Measurements from ENCODE around the gene FAM13A.
"Not testable (repeated sequence)": the region's sequence is repeated elsewhere in the genome, so short reads cannot be mapped to it uniquely, and the experiment has no call there.

FAM13A gene

DNA sequence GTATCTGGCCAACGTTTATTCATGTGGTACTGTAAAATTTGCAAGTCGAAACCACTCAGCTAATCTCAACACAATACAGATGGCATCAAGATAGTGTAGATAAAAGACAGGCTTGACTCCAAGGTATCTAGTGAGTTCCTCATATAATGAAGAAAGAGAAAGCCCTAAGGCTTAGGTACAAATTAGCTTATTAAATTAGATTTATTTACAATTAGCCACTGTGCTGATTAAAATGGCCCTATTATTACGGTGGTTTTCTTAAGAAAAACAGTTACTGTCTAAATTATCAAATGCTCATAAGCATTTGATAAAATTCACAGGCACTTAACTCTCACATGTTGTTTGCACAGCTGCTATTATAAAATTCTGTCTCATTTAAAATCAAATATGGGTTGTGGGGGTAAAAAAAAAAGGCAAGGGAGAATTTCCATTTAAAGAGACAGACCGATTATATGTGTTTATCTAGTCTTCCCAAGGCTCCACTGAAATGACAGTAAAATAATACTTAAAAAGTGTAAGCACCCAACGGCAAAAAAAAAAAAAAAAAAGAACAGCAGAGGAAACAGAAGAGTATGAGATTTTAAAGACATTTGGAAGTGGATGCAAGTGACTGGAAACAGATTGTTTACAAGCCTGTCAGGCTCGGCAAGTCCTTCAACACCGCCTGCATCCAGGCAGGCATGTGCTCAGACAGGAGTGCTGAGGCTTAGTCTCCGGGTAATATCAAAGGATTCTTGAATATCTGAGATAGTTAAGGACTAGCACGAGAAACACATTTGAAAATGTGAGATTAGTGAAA is 55.1 kb downstream of the FAM13A start:
- in situ Hi-C loops (cut with MboI; ENCODE audit: low sequenced_read_pairs): loop anchor here (25.0 kb wide), 1 partner anchor 190 kb away; no protein-coding TSS in a partner anchor

DNA sequence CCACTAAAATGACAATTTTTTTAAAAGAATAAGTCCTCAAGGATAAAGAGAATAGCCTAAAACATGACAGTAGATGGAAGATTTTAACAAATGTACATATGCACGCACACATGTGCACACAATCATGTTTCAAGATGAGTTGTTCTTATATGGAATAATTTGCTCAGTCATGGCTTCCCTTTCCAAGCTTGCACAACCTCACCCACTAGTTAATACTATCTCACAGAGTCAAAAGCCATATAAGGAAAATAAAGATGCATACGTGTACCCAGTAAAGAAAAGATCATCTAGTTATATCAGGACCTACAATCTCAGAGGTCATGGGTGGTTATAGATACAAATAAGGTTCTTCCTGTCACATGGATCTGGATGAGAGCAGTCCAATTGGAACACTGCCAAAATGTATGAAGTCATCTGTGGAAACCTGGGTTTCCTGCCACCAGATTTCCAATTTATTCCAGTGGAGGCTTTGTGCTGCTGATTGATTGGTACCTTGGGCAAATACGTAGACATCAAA is 56.1 kb downstream of the FAM13A start:
- in situ Hi-C loops (cut with MboI; ENCODE audit: low sequenced_read_pairs): loop anchor here (25.0 kb wide), 1 partner anchor 189 kb away; no protein-coding TSS in a partner anchor

GRCh38 chr4:89000382-89000781 is 56.6 kb downstream of the FAM13A start:
- in situ Hi-C loops (cut with MboI; ENCODE audit: low sequenced_read_pairs): loop anchor here (25.0 kb wide), 1 partner anchor 188 kb away; no protein-coding TSS in a partner anchor

DNA sequence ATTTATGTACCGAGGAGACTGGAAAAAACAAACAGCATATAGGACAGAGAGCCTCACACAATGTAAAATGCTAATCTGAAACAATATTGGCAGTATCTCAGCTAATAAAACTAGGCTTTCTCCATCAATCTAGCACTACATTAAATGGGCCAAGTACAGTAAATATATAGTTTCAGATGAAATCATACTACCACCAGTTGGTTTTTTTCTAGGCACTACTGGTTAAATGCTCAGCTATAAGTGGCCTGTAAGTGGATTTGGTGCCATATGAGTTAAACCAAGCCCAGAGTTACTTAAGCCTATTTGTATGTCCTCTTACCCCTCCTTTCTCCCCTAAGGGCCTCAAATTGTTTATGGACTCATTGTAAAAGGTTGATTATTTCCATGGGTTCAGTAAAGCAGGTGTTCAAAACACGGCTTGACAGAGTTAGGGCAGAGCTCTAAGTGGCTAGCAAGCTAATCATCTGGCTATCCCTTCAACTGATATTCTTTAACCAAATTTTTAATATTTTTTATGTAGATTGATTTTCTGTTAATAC is 57.5 kb downstream of the FAM13A start:
- in situ Hi-C loops (cut with MboI; ENCODE audit: low sequenced_read_pairs): no loop called here

DNA sequence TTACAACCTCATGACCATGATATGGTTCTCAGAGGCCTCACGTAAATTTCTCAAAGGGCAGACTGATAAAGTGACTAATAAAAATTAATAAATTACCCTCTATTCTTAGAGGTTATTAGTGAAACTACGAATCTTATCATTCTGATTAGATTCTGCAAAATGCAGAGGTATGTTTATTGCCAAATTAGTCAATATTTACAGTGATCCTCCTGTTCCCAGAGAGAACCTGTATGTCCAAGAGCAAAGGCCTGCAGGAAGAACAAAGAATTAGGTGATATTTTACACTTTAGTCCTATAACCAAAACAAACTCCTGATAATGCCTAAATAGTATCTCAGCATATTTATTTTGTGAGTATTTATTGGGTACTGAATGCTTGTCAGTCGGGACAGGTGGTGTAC is 58.1 kb downstream of the FAM13A start:
- in situ Hi-C loops (cut with MboI; ENCODE audit: low sequenced_read_pairs): no loop called here

GRCh38 chr4:88998001-88998400 is 59.0 kb downstream of the FAM13A start:
- in situ Hi-C loops (cut with MboI; ENCODE audit: low sequenced_read_pairs): no loop called here

DNA sequence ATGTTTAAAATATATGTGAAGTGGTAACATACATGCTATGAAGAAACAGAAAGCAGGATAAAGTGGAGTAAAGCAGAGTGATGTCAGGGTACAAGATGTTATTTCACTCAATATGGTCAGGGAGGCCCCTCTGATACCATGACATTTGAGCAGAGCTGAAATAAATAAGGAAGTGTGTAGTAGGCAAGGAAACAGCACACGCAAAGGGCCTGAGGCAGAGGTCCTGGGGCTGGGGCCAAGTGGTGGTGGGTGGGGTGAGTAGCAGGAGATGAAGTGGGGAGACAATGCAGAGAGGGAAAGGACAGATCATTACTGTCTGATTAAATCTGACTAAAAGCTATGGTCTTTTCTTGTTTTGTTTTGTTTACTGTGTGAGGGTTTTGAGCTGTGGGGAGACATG is 61.1 kb downstream of the FAM13A start:
- in situ Hi-C loops (cut with MboI; ENCODE audit: low sequenced_read_pairs): no loop called here

DNA sequence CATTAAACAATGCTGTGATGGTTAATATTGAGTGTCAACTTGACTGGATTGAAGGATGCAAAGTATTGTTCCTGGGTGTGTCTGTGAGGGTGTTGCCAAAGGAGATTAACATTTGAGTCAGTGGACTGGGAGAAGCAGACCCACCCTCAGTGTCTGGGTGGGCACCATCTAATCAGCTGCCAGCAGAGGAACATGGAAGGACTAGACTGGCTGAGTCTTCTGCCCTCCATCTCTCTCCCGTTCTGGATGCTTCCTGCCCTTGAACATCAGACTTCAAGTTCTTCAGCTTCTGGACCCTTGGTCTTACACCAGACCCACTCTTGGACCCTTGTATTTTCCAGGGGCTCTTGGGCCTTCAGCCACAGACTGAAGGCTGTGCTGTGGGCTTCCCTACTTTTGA is 61.7 kb downstream of the FAM13A start:
- in situ Hi-C loops (cut with MboI; ENCODE audit: low sequenced_read_pairs): not testable (repeated sequence)

DNA sequence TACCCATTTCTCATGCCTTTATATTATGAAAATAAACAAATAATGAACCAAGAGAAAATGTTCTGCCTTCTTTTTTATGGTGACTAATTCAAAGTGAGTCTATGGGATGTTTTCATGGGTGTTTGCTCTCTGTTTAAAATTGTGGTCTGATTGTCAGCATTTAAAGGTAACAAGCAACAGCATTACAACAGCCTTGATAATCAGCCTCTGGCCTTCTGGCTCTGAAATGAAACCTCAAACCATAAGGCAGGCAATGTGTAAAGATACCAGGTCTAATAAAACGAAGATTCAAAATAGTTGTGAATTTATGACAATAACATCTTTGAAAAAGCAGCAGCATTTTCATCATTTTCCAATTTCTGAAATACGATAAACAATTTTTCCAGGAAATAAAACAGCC is 63.7 kb downstream of the FAM13A start:
- in situ Hi-C loops (cut with MboI; ENCODE audit: low sequenced_read_pairs): no loop called here

- in situ Hi-C loops (cut with MboI; ENCODE audit: low sequenced_read_pairs): no loop called here
Observed at GRCh38 chr4:88991746-88992145, 65.2 kb downstream of the FAM13A start.

DNA sequence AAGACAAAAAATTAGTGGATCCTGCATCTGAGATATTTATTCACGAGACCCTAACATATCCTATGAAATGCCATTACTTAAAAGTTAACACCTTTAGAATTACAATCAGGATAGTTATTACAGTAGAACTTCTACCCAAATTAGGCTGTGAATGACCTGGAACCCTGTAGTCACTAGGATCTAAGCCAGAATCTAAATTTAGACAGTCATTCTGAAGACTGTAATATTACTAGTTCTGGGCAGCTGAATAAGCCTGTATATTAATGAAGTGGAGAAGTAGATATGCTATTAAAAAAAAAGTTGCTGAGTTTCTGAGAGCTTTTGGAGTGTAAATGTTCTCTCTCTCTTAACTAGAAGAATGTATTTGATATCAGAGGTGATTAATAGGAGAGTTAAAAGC is 67.0 kb downstream of the FAM13A start:
- in situ Hi-C loops (cut with MboI; ENCODE audit: low sequenced_read_pairs): no loop called here

DNA sequence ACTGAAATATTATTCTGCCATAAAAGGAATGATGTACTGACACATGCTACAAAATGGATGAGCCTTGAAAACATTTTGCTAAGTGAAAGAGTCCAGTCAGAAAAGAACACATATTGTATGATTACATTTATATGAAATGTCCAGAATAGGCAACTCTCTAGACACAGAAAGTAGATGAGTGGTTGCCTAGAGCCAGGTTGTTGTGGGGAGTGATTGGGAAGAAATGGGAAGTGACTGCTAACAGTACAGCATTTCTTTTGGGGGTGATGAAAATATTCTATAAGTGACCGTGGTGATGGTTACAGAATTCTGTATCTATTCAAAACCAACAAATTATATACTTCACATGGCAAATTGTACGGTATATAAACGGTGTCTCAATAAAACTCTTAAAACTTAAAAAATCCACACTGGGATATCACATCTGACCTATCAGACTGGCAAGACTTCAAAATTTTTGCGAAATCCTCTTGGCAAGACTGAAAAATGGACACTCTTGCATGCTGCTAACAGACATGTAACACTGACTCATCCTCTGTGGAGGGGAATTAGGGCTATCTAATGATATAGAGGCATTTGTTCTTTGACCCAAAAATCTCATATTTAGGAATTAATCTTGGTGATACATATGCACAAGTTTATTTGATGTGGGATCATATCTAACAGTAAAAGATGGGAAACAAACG is 71.8 kb downstream of the FAM13A start:
- in situ Hi-C loops (cut with MboI; ENCODE audit: low sequenced_read_pairs): no loop called here

GRCh38 chr4:88982757-88983156 is 74.2 kb downstream of the FAM13A start:
- in situ Hi-C loops (cut with MboI; ENCODE audit: low sequenced_read_pairs): no loop called here

- in situ Hi-C loops (cut with MboI; ENCODE audit: low sequenced_read_pairs): no loop called here
Observed at GRCh38 chr4:88981993-88982392, 75.0 kb downstream of the FAM13A start.

- in situ Hi-C loops (cut with MboI; ENCODE audit: low sequenced_read_pairs): no loop called here
Observed at GRCh38 chr4:88981556-88981955, 75.4 kb downstream of the FAM13A start.

DNA sequence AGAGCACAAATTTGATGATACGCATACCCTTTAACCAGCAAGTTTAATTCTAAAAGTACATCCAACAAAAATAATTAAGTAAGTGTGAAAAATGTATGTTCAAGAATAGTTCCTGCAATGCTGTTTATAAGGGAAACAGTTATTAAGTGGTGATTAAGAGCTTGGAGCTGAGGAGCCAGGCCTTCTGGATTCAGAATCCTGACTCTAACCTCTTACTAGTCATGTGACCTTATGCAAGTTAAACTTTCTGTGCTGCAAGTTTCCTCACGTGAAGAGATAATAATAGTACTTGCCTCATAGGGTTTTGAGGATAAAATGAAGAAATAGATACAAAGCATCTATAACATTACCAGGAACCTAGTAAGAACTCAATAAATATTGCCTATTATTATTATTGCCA is 77.7 kb downstream of the FAM13A start:
- in situ Hi-C loops (cut with MboI; ENCODE audit: low sequenced_read_pairs): no loop called here

DNA sequence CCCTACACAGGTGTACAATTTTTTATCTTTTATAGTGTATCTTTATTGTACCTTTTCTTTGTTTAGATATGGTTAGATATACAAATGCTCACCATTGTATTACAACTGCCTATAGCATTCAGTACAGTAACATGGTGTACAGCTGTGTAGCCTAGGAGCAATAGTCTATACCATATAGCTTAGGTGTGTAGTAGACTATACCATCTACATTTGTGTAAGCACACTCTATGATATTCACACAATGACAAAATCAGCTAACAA is 80.3 kb downstream of the FAM13A start:
- in situ Hi-C loops (cut with MboI; ENCODE audit: low sequenced_read_pairs): no loop called here

DNA sequence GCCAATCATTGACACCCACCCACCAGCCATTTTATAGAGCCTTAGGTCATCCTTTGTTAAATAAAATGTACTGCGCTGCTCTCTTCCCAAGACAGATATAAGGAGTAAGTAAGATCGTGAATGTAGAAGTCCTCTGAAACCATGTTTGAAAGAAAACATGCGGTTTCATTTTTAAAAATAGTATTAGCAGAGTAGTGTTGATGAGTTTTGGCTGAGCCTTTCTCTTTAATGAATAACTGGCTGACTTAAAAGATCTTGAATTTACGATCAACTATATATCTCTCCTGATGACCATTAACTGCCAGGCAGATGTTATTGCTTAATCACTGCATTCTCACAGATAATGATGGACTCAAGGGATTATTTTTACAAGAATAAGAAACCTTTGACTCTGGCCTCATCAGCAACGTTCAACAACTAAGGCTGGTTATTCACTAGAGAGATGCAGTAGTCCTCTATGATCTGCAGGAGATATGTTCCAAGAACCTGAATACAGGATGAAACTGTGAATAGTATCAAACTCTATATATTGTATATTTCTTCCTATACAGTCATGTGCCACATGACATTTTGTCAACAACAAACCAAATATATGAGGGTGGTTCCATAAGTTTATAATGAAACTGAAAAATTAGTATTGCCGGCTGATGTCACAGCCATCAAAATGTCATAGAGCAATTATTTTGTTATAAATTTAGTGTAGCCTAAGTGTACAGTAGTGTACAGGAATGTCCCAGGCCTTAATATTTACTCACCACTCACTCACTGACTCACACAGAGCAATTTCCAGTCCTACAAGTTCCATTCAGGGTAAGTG is 80.8 kb downstream of the FAM13A start:
- in situ Hi-C loops (cut with MboI; ENCODE audit: low sequenced_read_pairs): no loop called here

DNA sequence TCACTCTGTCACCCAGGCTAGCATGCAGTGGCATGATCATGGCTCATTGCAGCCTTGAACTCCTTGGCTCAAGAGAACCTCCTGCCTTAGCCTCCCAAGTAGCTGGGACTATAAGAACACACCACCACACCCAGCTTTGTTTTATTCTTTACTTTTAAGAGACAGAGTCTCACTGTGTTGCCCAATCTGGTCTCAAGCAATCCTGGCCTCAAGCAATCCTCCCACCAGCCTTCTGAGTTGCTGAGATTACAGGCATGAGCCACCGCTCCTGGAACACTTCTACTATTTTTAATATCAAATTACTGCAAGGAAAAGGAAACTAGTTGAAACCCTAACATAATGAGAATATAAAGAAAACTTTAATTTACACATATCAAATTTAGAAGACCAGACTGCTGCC is 85.4 kb downstream of the FAM13A start:
- in situ Hi-C loops (cut with MboI; ENCODE audit: low sequenced_read_pairs): no loop called here

DNA sequence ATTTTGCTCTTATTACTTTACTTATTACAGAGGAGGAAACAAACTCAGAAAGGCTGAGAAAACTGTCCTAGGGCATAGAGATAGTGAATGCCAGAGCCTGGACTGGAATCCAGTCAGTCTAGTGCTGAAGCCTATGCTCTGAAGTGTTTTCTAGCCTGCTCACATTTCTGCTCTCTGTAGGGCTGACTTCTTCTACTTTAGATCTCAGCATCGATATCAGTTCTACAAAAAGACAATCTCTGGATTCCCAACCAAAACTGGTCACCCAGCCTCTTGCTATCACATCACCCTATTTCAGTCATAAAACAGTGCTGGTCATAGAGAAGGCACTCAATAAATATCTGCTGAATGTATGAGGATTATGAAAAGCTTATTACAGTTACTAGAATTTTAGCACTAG is 87.2 kb downstream of the FAM13A start:
- in situ Hi-C loops (cut with MboI; ENCODE audit: low sequenced_read_pairs): no loop called here

- in situ Hi-C loops (cut with MboI; ENCODE audit: low sequenced_read_pairs): no loop called here
Observed at GRCh38 chr4:88969271-88969670, 87.7 kb downstream of the FAM13A start.

All from HL-60/S4 treated with retinoic acid at 250 ng/mL for 4 days and 3 days (cell line).